Endodermal cell (in vitro differentiated cells): ENCODE data around the gene SERPINC1. TPM values are rescaled to one million over a fixed set of nuclear protein-coding genes. Genes with fewer than 3 reads are reported as not detected.

Source experiments
- DNase-seq: peaks from one replicate; pipeline ENCODE4 v3.0.0-alpha.2; 2017
- H3K27ac ChIP-seq: 2 replicates; pipeline ENCODE4 v1.5.1; 2013; ENCODE audit warnings: mild to moderate bottlenecking, low read depth, low read length, moderate library complexity
- H3K27me3 ChIP-seq: 2 replicates; pipeline ENCODE4 v1.6.1; 2013; ENCODE audit warnings: mild to moderate bottlenecking, low read length, moderate library complexity; ENCODE audit not compliant: insufficient read depth, control insufficient read depth, poor library complexity, severe bottlenecking
- H3K36me3 ChIP-seq: 2 replicates; pipeline ENCODE4 v1.7.0; 2013; ENCODE audit warnings: mild to moderate bottlenecking, low read length, moderate library complexity; ENCODE audit not compliant: control insufficient read depth, insufficient read depth
- H3K4me1 ChIP-seq: one replicate; pipeline ENCODE4 v1.7.0; 2013; ENCODE audit warnings: low read length; ENCODE audit not compliant: control insufficient read depth, insufficient read depth
- H3K4me3 ChIP-seq: 2 replicates; pipeline ENCODE4 v1.5.1; 2013; ENCODE audit warnings: mild to moderate bottlenecking, low read length, moderate library complexity
- H3K9ac ChIP-seq: 2 replicates; pipeline ENCODE4 v1.6.1; 2013; ENCODE audit warnings: mild to moderate bottlenecking, low read length, moderate library complexity; ENCODE audit not compliant: poor library complexity, severe bottlenecking; ENCODE audit errors: extremely low read depth
- H3K9me3 ChIP-seq: 2 replicates; pipeline ENCODE4 v1.6.1; 2013; ENCODE audit warnings: mild to moderate bottlenecking, low read length, moderate library complexity; ENCODE audit not compliant: control insufficient read depth
- H3K27ac Mint-ChIP-seq: 2 replicates; pipeline ENCODE4 v1.8.0; 2020; ENCODE audit warnings: mixed read lengths
- H3K27me3 Mint-ChIP-seq: 2 replicates; pipeline ENCODE4 v1.8.0; 2021; ENCODE audit warnings: mild to moderate bottlenecking, mixed read lengths; ENCODE audit not compliant: insufficient read depth
- H3K36me3 Mint-ChIP-seq: 2 replicates; pipeline ENCODE4 v1.8.0; 2020; ENCODE audit warnings: low read depth, mixed read lengths
- H3K4me1 Mint-ChIP-seq: 2 replicates; pipeline ENCODE4 v1.8.0; 2020; ENCODE audit warnings: mixed read lengths
- H3K4me3 Mint-ChIP-seq: 2 replicates; pipeline ENCODE4 v1.8.0; 2020; ENCODE audit warnings: mild to moderate bottlenecking, moderate library complexity, mixed read lengths
- H3K9me3 Mint-ChIP-seq: 2 replicates; pipeline ENCODE4 v1.8.0; 2020; ENCODE audit warnings: mild to moderate bottlenecking, mixed read lengths
- CTCF ChIP-seq: fragments of 200-600 bp; sonication (generic); conservative IDR thresholded peaks from 2 replicates; pipeline ENCODE4 v1.5.0; 2021; ENCODE audit warnings: antibody characterized with exemption, mild to moderate bottlenecking
- WGBS, 2 experiments: methylation state at CpG; one replicate each; pipeline versions ENCODE4 v1.1.5 to v1.1.7; 2013; ENCODE audit warnings: missing lambda C conversion rate in 2 of 2, mixed read lengths in 1 of 2; ENCODE audit not compliant: insufficient coverage in 1 of 2, insufficient read length in 1 of 2; 5-methylcytosine and 5-hydroxymethylcytosine counted together
- total RNA-seq, 2 donors: library from RNA; stranded (reverse); fragmentation: NEBNext Ultra II Directional in 1 of 2; extraction: Animal tissue kit (Norgen Biotek cat#: 25700) in 1 of 2; gene quantifications; 2 replicates in 1 of 2; 3 replicates in 1 of 2; pipeline ENCODE4 v1.2.1, GENCODE V29; 2021

Gene SERPINC1
- total RNA-seq, 2 donors from 2014 or later = not detected

GRCh38 chr1:173868266-173869020 is 48.7 kb downstream of the SERPINC1 start, which contains the start of gene ZBTB37:
Gene ZBTB37 (plus strand): TSS chr1:173868380. CDS start chr1:173870226, 1,846 bp downstream.
- Mint-ChIP-seq H3K4me1 (peaks cover 37% of the 10 kb centered on the region), H3K27ac (peak within 1 kb of the TSS; percentile 99), H3K27me3 (no peaks in the 10 kb centered on the region), H3K36me3 (peaks cover 67% of the 10 kb centered on the region), H3K4me3 (peak within 1 kb of the TSS; percentile 96), H3K9me3 (no peaks in the 10 kb centered on the region)
- Histone ChIP-seq H3K36me3 (peaks cover 64% of the 10 kb centered on the region), H3K9ac (peak within 1 kb of the TSS; percentile 100), H3K9me3 (no peaks in the 10 kb centered on the region), H3K27ac (peak within 1 kb of the TSS; percentile 82), H3K27me3 (no peaks in the 10 kb centered on the region), H3K4me1 (no peaks in the 10 kb centered on the region), H3K4me3 (peak within 1 kb of the TSS; percentile 99)
- peak; percentile 99 for DNase-seq
- 0% methylated on average over 10 to 53 of the region's 53 CpGs for WGBS, 2 experiments
- TF ChIP-seq CTCF = no peak

GRCh38 chr1:173867753-173868265 is 49.3 kb downstream of the SERPINC1 start, which contains the start of gene GAS5:
Gene GAS5 (minus strand): TSS chr1:173867989.
- peaks cover 66% of the 10 kb centered on the region for H3K36me3 ChIP-seq

More at GRCh38 chr1:173867753-173868265, 49.3 kb downstream of the SERPINC1 start, which contains the start of gene GAS5:
- H3K4me3 ChIP-seq = peak within 1 kb of the TSS; percentile 99
- no peaks in the 10 kb centered on the region for H3K27me3 ChIP-seq
- Mint-ChIP-seq H3K36me3 (peaks cover 70% of the 10 kb centered on the region), H3K9me3 (no peaks in the 10 kb centered on the region), H3K27ac (peak within 1 kb of the TSS; percentile 99), H3K27me3 (no peaks in the 10 kb centered on the region), H3K4me3 (peak within 1 kb of the TSS; percentile 96), H3K4me1 (peaks cover 37% of the 10 kb centered on the region)
- H3K9ac ChIP-seq = peak within 1 kb of the TSS; percentile 100
- WGBS, 2 experiments = 0% methylated on average over 6 to 29 of the region's 30 CpGs
- peak within 1 kb of the TSS; percentile 82 for H3K27ac ChIP-seq
- no peaks in the 10 kb centered on the region for H3K9me3 ChIP-seq
- no peak for TF ChIP-seq CTCF
- peak; percentile 100 for DNase-seq
- no peaks in the 10 kb centered on the region for H3K4me1 ChIP-seq
